H1 (cell line): ENCODE results near the gene NUPR1. TPM values are rescaled to one million over a fixed set of nuclear protein-coding genes. Genes with fewer than 3 reads are reported as not detected.

Source experiments
- NRF1 ChIP-seq: IDR thresholded peaks from 2 replicates; pipeline ENCODE4 v1.6.1; 2011; ENCODE audit warnings: mild to moderate bottlenecking, low read depth, low read length, improper control_type of control experiment
- TEAD4 ChIP-seq: IDR thresholded peaks from 2 replicates; pipeline ENCODE4 v1.6.1; 2012; ENCODE audit warnings: low read depth, low read length, inconsistent platforms, mixed read lengths
- ZNF274 ChIP-seq: IDR thresholded peaks from 2 replicates; pipeline ENCODE4 v1.7.0; 2012; ENCODE audit warnings: low read length, borderline replicate concordance; ENCODE audit errors: extremely low read depth
- polyA plus RNA-seq, 7 experiments: library from polyadenylated mRNA; depleted of rRNA in 3 of 7; stranded (reverse) in 5 of 7; unstranded in 2 of 7; fragments of >200 nt in 5 of 7; fragments of 200-250 nt in 2 of 7; gene quantifications; 1 replicate in 5 of 7; 2 replicates in 1 of 7; 4 replicates in 1 of 7; pipeline versions ENCODE4 v1.2.1 to v1.2.3, GENCODE V29; 2011 to 2013; ENCODE audit warnings: missing spikeins in 2 of 7, mixed read lengths in 2 of 7
- total RNA-seq: library from RNA; stranded (reverse); fragmentation: NEBNext Ultra II Directional; extraction: Animal tissue kit (Norgen Biotek cat#: 25700); gene quantifications from 2 replicates; pipeline ENCODE4 v1.2.1, GENCODE V29; 2021
- TF ChIP-seq, protein P1 (sequence below): fragments of 300-600 bp; sonication (generic); IDR thresholded peaks from 2 replicates; pipeline ENCODE4 v1.7.1; 2012; ENCODE audit warnings: low read length, moderate library complexity, mild to moderate bottlenecking, inconsistent platforms; ENCODE audit not compliant: insufficient replicate concordance

The NUPR1 gene
- total and polyA plus RNA-seq, 2 of the 8 experiments (the other 6 are each of a cell fraction or from before 2014, with no cell fraction given) = 0.17 to 0.20 TPM

DNA sequence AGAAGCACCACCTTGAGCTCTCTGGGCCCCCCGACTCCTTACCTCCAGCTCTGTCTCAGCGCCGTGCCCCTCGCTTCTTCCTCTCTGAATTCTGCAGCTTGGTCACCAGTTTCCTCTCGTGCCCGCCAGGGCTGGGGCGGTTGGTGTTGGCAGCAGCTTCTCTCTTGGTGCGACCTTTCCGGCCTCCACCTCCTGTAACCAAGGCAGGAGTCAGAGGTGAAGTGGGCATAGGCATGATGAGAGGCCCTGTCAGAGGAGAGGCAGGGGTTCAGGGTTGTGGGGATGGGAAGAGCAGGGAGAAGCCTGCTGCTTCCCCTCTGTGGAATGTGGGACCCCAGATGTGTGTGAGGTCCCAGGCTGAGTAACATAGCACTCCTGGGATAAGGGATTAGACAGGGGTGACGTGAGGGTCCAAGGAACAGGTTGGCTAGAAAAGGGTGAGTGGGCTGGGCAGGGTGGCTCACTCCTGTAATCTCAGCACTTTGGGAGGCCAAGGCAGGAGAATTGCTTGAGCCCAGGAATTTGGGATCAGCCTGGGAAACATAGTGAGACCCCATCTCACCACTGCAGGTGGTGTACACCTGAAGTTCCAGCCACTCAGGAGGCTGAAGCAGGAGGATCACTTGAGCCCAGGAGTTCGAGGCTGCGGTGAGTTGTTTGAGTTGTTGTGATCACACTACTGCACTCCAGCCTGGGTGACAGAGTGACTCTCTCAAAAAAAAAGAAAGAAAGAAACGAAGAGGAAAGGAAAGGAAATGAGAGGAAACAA, 626 bp downstream of the NUPR1 start (continued):
- TF ChIP-seq, protein P1, sequence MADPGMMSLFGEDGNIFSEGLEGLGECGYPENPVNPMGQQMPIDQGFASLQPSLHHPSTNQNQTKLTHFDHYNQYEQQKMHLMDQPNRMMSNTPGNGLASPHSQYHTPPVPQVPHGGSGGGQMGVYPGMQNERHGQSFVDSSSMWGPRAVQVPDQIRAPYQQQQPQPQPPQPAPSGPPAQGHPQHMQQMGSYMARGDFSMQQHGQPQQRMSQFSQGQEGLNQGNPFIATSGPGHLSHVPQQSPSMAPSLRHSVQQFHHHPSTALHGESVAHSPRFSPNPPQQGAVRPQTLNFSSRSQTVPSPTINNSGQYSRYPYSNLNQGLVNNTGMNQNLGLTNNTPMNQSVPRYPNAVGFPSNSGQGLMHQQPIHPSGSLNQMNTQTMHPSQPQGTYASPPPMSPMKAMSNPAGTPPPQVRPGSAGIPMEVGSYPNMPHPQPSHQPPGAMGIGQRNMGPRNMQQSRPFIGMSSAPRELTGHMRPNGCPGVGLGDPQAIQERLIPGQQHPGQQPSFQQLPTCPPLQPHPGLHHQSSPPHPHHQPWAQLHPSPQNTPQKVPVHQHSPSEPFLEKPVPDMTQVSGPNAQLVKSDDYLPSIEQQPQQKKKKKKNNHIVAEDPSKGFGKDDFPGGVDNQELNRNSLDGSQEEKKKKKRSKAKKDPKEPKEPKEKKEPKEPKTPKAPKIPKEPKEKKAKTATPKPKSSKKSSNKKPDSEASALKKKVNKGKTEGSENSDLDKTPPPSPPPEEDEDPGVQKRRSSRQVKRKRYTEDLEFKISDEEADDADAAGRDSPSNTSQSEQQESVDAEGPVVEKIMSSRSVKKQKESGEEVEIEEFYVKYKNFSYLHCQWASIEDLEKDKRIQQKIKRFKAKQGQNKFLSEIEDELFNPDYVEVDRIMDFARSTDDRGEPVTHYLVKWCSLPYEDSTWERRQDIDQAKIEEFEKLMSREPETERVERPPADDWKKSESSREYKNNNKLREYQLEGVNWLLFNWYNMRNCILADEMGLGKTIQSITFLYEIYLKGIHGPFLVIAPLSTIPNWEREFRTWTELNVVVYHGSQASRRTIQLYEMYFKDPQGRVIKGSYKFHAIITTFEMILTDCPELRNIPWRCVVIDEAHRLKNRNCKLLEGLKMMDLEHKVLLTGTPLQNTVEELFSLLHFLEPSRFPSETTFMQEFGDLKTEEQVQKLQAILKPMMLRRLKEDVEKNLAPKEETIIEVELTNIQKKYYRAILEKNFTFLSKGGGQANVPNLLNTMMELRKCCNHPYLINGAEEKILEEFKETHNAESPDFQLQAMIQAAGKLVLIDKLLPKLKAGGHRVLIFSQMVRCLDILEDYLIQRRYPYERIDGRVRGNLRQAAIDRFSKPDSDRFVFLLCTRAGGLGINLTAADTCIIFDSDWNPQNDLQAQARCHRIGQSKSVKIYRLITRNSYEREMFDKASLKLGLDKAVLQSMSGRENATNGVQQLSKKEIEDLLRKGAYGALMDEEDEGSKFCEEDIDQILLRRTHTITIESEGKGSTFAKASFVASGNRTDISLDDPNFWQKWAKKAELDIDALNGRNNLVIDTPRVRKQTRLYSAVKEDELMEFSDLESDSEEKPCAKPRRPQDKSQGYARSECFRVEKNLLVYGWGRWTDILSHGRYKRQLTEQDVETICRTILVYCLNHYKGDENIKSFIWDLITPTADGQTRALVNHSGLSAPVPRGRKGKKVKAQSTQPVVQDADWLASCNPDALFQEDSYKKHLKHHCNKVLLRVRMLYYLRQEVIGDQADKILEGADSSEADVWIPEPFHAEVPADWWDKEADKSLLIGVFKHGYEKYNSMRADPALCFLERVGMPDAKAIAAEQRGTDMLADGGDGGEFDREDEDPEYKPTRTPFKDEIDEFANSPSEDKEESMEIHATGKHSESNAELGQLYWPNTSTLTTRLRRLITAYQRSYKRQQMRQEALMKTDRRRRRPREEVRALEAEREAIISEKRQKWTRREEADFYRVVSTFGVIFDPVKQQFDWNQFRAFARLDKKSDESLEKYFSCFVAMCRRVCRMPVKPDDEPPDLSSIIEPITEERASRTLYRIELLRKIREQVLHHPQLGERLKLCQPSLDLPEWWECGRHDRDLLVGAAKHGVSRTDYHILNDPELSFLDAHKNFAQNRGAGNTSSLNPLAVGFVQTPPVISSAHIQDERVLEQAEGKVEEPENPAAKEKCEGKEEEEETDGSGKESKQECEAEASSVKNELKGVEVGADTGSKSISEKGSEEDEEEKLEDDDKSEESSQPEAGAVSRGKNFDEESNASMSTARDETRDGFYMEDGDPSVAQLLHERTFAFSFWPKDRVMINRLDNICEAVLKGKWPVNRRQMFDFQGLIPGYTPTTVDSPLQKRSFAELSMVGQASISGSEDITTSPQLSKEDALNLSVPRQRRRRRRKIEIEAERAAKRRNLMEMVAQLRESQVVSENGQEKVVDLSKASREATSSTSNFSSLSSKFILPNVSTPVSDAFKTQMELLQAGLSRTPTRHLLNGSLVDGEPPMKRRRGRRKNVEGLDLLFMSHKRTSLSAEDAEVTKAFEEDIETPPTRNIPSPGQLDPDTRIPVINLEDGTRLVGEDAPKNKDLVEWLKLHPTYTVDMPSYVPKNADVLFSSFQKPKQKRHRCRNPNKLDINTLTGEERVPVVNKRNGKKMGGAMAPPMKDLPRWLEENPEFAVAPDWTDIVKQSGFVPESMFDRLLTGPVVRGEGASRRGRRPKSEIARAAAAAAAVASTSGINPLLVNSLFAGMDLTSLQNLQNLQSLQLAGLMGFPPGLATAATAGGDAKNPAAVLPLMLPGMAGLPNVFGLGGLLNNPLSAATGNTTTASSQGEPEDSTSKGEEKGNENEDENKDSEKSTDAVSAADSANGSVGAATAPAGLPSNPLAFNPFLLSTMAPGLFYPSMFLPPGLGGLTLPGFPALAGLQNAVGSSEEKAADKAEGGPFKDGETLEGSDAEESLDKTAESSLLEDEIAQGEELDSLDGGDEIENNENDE = no peak
- TF ChIP-seq NRF1 (no peak), TEAD4 (no peak), ZNF274 (no peak)
